22Rv1 (cell line): ENCODE data around the gene SYCE1L.

Experiments used
- CTCF ChIP-seq: fragments of 450-650 bp; IDR thresholded peaks from 2 replicates; pipeline ENCODE4 v1.5.1; 2017; ENCODE audit warnings: mild to moderate bottlenecking
- ZFX ChIP-seq: fragments of 450-650 bp; IDR thresholded peaks from 2 replicates; pipeline ENCODE4 v1.6.1; 2017; ENCODE audit warnings: antibody characterized with exemption, borderline replicate concordance

- TF ChIP-seq CTCF = peak; percentile 85
- TF ChIP-seq ZFX = no peak
Measured at GRCh38 chr16:77171745-77172635, 27.2 kb upstream of the SYCE1L start.
